Endothelial cell of umbilical vein (primary cell): ENCODE data around the gene TMEM51. TPM values are rescaled to one million over a fixed set of nuclear protein-coding genes. Genes with fewer than 3 reads are reported as not detected.

Source experiments
- BruUV-seq: library from RNA; stranded (reverse); fragments of 400-500 nt; replicated peaks from 2 replicates; lab custom pipeline; 2021; lab: Mats Ljungman, UMichigan
- CTCF ChIA-PET: fragments of 300-600, 350-600 bp; sonication (Branson Sonifier 250); formaldehyde crosslinking; loops from one replicate; lab custom pipeline; 2021; ENCODE audit warnings: antibody characterized with exemption, inconsistent platforms; lab: Charles Lee
- POLR2A ChIA-PET: fragments of 300-600, 350-600 bp; sonication (Branson Sonifier 250); formaldehyde crosslinking; loops from one replicate; lab custom pipeline; 2021; ENCODE audit warnings: antibody characterized with exemption, inconsistent platforms; lab: Charles Lee
- DNase-seq: peaks from one replicate; pipeline ENCODE4 v3.0.0-alpha.2; 2011; ENCODE audit warnings: low read depth, low spot score
- FAIRE-seq: peaks from 2 replicates; lab custom pipeline; 2011; peaks lifted over from hg19 to GRCh38; lab: Jason Lieb, UNC
- H2AFZ ChIP-seq: 2 replicates; pipeline ENCODE4 v1.6.0; 2012; ENCODE audit warnings: low read depth, low read length, control low read depth, inconsistent platforms
- H3K27ac ChIP-seq: 2 replicates; pipeline ENCODE4 v1.5.1; 2011; ENCODE audit warnings: low read depth, mild to moderate bottlenecking, control low read depth, low read length, moderate library complexity; ENCODE audit not compliant: insufficient read depth
- H3K27me3 ChIP-seq, 2 experiments: 2 replicates each; pipeline versions ENCODE4 v1.6.0 to v1.6.1; 2011; ENCODE audit warnings: low read length in 2 of 2, mixed read lengths in 1 of 2; ENCODE audit not compliant: control insufficient read depth in 2 of 2, insufficient read depth in 2 of 2
- H3K36me3 ChIP-seq, 2 experiments: 2 replicates in 1 of 2; 3 replicates in 1 of 2; pipeline ENCODE4 v1.5.1; 2011; ENCODE audit warnings: low read length in 2 of 2, mild to moderate bottlenecking in 1 of 2, moderate library complexity in 1 of 2; ENCODE audit not compliant: control insufficient read depth in 2 of 2, insufficient read depth in 2 of 2; ENCODE audit errors: extremely low read depth in 1 of 2
- H3K4me1 ChIP-seq: 3 replicates; pipeline ENCODE4 v1.5.1; 2011; ENCODE audit warnings: mild to moderate bottlenecking, low read length; ENCODE audit not compliant: control insufficient read depth, insufficient read depth; ENCODE audit errors: extremely low read depth
- H3K4me2 ChIP-seq: 2 replicates; pipeline ENCODE4 v1.6.1; 2011; ENCODE audit warnings: low read length, control low read depth, mixed read lengths; ENCODE audit not compliant: insufficient read depth
- H3K4me3 ChIP-seq, 3 experiments: fragments of 200-600 bp in 1 of 3; sonication (generic), shearing (Covaris generic) in 1 of 3; replicated peaks in 1 of 3; 2 replicates each; pipeline ENCODE4 v1.5.1; 2011 to 2016; ENCODE audit warnings: control low read depth in 3 of 3, low read length in 3 of 3, mild to moderate bottlenecking in 2 of 3, inconsistent platforms in 1 of 3, low read depth in 1 of 3, moderate library complexity in 1 of 3; ENCODE audit not compliant: insufficient read depth in 1 of 3
- H3K79me2 ChIP-seq: 2 replicates; pipeline ENCODE4 v1.6.0; 2012; ENCODE audit warnings: low read length, inconsistent platforms; ENCODE audit not compliant: control insufficient read depth, insufficient read depth
- H3K9ac ChIP-seq: replicated peaks from 2 replicates; pipeline ENCODE3; 2011; ENCODE audit warnings: low read length, control low read depth; ENCODE audit not compliant: insufficient read depth; ENCODE audit errors: extremely low read depth
- H3K9me1 ChIP-seq: replicated peaks from 3 replicates; pipeline ENCODE4 v1.6.0; 2011; ENCODE audit warnings: mild to moderate bottlenecking, low read length; ENCODE audit not compliant: control insufficient read depth, insufficient read depth; ENCODE audit errors: extremely low read depth
- H3K9me3 ChIP-seq: replicated peaks from 2 replicates; pipeline ENCODE4 v1.5.1; 2012; ENCODE audit warnings: low read length, inconsistent platforms; ENCODE audit not compliant: control insufficient read depth, insufficient read depth
- H4K20me1 ChIP-seq: replicated peaks from 2 replicates; pipeline ENCODE3; 2011; ENCODE audit warnings: mild to moderate bottlenecking, low read length; ENCODE audit not compliant: control insufficient read depth, insufficient read depth; ENCODE audit errors: extremely low read depth
- CTCF ChIP-seq, 2 donors: IDR thresholded peaks; 1 replicate in 1 of 2; 2 replicates in 1 of 2; pipeline ENCODE4 v1.5.1; 2011; ENCODE audit warnings: low read length in 2 of 2, mild to moderate bottlenecking in 2 of 2, moderate library complexity in 2 of 2, control low read depth in 1 of 2, inconsistent platforms in 1 of 2, low read depth in 1 of 2; ENCODE audit not compliant: insufficient read depth in 1 of 2; ENCODE audit errors: extremely low read depth in 1 of 2
- EZH2 ChIP-seq: IDR thresholded peaks from 2 replicates; pipeline ENCODE4 v1.6.1; 2012; ENCODE audit warnings: borderline replicate concordance, low read depth, mild to moderate bottlenecking, moderate library complexity, low read length, inconsistent platforms; ENCODE audit not compliant: severe bottlenecking
- FOS ChIP-seq: IDR thresholded peaks from 2 replicates; pipeline ENCODE4 v1.6.1; 2011; ENCODE audit warnings: mild to moderate bottlenecking, low read length, moderate library complexity, borderline replicate concordance; ENCODE audit not compliant: insufficient read depth
- GATA2 ChIP-seq: IDR thresholded peaks from 2 replicates; pipeline ENCODE4 v1.7.0; 2011; ENCODE audit warnings: low read depth, mild to moderate bottlenecking, moderate library complexity, mixed read lengths, low read length; ENCODE audit not compliant: insufficient read length, insufficient read depth
- JUN ChIP-seq: IDR thresholded peaks from 2 replicates; pipeline ENCODE4 v1.6.1; 2011; ENCODE audit warnings: borderline replicate concordance, low read depth; ENCODE audit not compliant: insufficient read length, insufficient read depth
- MAX ChIP-seq: IDR thresholded peaks from 2 replicates; pipeline ENCODE4 v1.6.1; 2011; ENCODE audit not compliant: insufficient read depth, insufficient read length
- MYC ChIP-seq: IDR thresholded peaks from one replicate; pipeline ENCODE4 v1.6.1; 2011; ENCODE audit warnings: mild to moderate bottlenecking, low read depth, low read length
- POLR2A ChIP-seq: IDR thresholded peaks from 2 replicates; pipeline ENCODE4 v1.6.1; 2012; ENCODE audit warnings: low read depth, mild to moderate bottlenecking, control low read depth, low read length
- POLR2AphosphoS5 ChIP-seq: IDR thresholded peaks from 2 replicates; pipeline ENCODE4 v1.6.1; 2012; ENCODE audit warnings: low read depth, mild to moderate bottlenecking, control low read depth, low read length, moderate library complexity; ENCODE audit not compliant: insufficient read depth
- dilution Hi-C: fragments of 300-500 bp; cut with MboI; formaldehyde crosslinking; loops from one replicate; pipeline ENCODE4 v1.15.0; 2019; ENCODE audit warnings: low sequenced_read_pairs; ENCODE audit not compliant: extremely low pct_ligation_motif_present
- intact Hi-C: fragments of 100-400 bp; cut with micrococcal nuclease; formaldehyde crosslinking; loops from one replicate; pipeline ENCODE4 v1.10.0; 2022
- polyA plus RNA-seq, 4 experiments: library from polyadenylated mRNA; depleted of rRNA in 3 of 4; stranded (reverse) in 3 of 4; unstranded in 1 of 4; fragments of >200 nt; gene quantifications; 2 replicates each; pipeline versions ENCODE4 v1.2.1 to v1.2.3, GENCODE V29; 2011 to 2012; ENCODE audit warnings: missing spikeins in 1 of 4
- total RNA-seq: library from RNA; stranded (reverse); gene quantifications from 2 replicates; pipeline ENCODE4 v1.2.3, GENCODE V29; 2021

TMEM51 gene
- total and polyA plus RNA-seq, 2 donors (not counting 3 experiments of a cell fraction or from before 2014, with no cell fraction given), result 13.7 to 13.9 TPM

GRCh38 chr1:15205586-15206346 lies 52.2 kb downstream of the TMEM51 start:
- Histone ChIP-seq H3K27me3 (no peaks in the 10 kb centered on the region), H3K4me3 (no peak overlapping the region), H4K20me1 (no peaks in the 10 kb centered on the region), H3K9me1 (no peaks in the 10 kb centered on the region), H2AFZ (no peak overlapping the region), H3K4me1 (peaks cover 6% of the 10 kb centered on the region), H3K27ac (no peak overlapping the region), H3K4me2 (no peak overlapping the region), H3K36me3 (no peaks in the 10 kb centered on the region), H3K9me3 (no peaks in the 10 kb centered on the region), H3K9ac (no peak overlapping the region), H3K79me2 (no peaks in the 10 kb centered on the region)
- CTCF ChIA-PET, result interaction anchor here (0.8 to 1.4 kb wide), 2 partner anchors 10 to 27 kb away, joined by 3 to 5 read pairs; no protein-coding TSS in a partner anchor
- BruUV-seq, result no TSS peak
- dilution Hi-C loops, result no loop called here
- intact Hi-C loops, result no loop called here
- no peak for DNase-seq
- TF ChIP-seq MAX, result no peak
- TF ChIP-seq GATA2, result no peak
- no peak for TF ChIP-seq JUN
- TF ChIP-seq FOS, result no peak
- FAIRE-seq, result no peak
- POLR2A ChIA-PET, result interaction anchor here (0.7 kb wide), 2 partner anchors 17 to 77 kb away, joined by 4 to 6 read pairs; no protein-coding TSS in a partner anchor

- BruUV-seq, result no TSS peak
- ChIA-PET POLR2A (no interaction called here), CTCF (no interaction called here)
- H3K4me2 ChIP-seq, result no peak overlapping the region
- H3K79me2 ChIP-seq, result no peaks in the 10 kb centered on the region
- no peak overlapping the region for H3K9ac ChIP-seq
- no peak overlapping the region for H3K27ac ChIP-seq
- H3K9me3 ChIP-seq, result no peaks in the 10 kb centered on the region
- no peaks in the 10 kb centered on the region for H3K36me3 ChIP-seq
- H3K9me1 ChIP-seq, result no peaks in the 10 kb centered on the region
- H3K27me3 ChIP-seq, result no peaks in the 10 kb centered on the region
- no peak overlapping the region for H2AFZ ChIP-seq
- dilution Hi-C loops, result no loop called here
- no peak overlapping the region for H3K4me3 ChIP-seq
- no peaks in the 10 kb centered on the region for H4K20me1 ChIP-seq
- DNase-seq (no peak), FAIRE-seq (no peak)
- peaks cover 3% of the 10 kb centered on the region for H3K4me1 ChIP-seq
- TF ChIP-seq FOS (no peak), GATA2 (no peak), MYC (no peak), MAX (no peak), POLR2AphosphoS5 (no peak), POLR2A (no peak), JUN (no peak), CTCF (IDR thresholded peaks at IDR 0.05; ENCODE audit: extremely low read depth in 1 of 2, insufficient read depth in 1 of 2, low read depth in 1 of 2, low read length in 2 of 2) (no peak), EZH2 (no peak)
- intact Hi-C loops, result no loop called here
Measured at GRCh38 chr1:15206418-15207030, 53.0 kb downstream of the TMEM51 start.
